Measurements from ENCODE around the gene ZCCHC7. TPM values are rescaled to one million over a fixed set of nuclear protein-coding genes. Genes with fewer than 3 reads are reported as not detected.
A peak's percentile ranks its signal among the peaks of the same experiment; 100 is the strongest.

ZCCHC7 gene
- total RNA-seq, 2 experiments from 2014 or later: 32.9 to 37.0 TPM

DNA sequence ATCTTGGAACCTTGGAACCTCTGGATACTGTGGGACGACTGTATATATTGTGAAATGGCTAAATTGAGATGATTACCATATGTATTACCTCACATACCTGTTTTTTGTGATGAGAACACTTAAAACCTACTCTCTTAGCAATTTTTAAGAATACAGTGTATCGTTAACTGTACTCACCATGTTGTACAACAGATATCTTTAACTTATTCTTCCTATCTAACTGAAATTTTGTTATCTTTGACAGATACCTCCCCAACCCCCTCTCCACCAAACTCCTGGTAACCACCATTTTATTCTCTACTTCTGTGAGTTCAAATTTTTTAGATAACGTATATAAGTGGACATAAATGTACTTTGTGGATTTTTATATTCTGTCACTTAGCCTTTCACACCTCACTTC, 126.5 kb downstream of the ZCCHC7 start:
- Mint-ChIP-seq H3K9me3 (no peaks in the 10 kb centered on the region), H3K27me3 (no peaks in the 10 kb centered on the region), H3K27ac (no peak overlapping the region), H3K36me3 (ENCODE audit: low read depth) (peaks cover 31% of the 10 kb centered on the region), H3K4me1 (ENCODE audit: low read depth) (peaks cover 7% of the 10 kb centered on the region), H3K4me3 (no peak overlapping the region)
- intact Hi-C loops (cut with micrococcal nuclease): no loop called here
- ChIA-PET POLR2A (no interaction called here), CTCF (interaction anchor here (0.5 kb wide), 1 partner anchor 25 kb away, joined by 3 read pairs; no protein-coding TSS in a partner anchor)
- TF ChIP-seq, protein P1, sequence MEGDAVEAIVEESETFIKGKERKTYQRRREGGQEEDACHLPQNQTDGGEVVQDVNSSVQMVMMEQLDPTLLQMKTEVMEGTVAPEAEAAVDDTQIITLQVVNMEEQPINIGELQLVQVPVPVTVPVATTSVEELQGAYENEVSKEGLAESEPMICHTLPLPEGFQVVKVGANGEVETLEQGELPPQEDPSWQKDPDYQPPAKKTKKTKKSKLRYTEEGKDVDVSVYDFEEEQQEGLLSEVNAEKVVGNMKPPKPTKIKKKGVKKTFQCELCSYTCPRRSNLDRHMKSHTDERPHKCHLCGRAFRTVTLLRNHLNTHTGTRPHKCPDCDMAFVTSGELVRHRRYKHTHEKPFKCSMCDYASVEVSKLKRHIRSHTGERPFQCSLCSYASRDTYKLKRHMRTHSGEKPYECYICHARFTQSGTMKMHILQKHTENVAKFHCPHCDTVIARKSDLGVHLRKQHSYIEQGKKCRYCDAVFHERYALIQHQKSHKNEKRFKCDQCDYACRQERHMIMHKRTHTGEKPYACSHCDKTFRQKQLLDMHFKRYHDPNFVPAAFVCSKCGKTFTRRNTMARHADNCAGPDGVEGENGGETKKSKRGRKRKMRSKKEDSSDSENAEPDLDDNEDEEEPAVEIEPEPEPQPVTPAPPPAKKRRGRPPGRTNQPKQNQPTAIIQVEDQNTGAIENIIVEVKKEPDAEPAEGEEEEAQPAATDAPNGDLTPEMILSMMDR (IDR thresholded peaks at IDR 0.05): no peak
- DNase-seq (no peak), ATAC-seq (no peak)

DNA sequence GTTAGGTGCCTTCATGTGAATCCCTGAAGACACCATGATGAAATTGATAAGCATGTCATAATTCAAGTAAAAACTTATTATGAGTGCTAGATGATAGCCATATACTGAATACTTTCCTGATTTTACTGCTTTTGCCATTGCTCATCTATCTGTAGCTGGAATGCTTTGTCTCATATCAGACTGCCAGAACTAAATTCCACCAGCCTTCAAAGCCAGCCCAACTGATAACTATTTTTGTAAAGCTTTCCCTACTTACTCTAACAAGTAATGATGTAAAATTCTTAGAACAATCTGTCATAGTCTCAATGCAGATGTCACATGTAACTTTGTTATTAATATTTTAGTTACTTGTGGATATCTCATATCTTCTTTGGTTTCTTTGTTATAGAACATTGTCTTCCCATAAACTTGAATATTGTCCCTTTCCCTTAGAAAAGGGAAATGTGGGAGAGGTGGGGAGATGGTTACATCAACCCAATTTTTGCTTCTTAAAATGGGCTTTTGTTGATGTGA, 128.3 kb downstream of the ZCCHC7 start:
- H3K4me1 Mint-ChIP-seq (ENCODE audit: low read depth): peaks cover 7% of the 10 kb centered on the region
- no peak overlapping the region for H3K4me3 Mint-ChIP-seq

DNA sequence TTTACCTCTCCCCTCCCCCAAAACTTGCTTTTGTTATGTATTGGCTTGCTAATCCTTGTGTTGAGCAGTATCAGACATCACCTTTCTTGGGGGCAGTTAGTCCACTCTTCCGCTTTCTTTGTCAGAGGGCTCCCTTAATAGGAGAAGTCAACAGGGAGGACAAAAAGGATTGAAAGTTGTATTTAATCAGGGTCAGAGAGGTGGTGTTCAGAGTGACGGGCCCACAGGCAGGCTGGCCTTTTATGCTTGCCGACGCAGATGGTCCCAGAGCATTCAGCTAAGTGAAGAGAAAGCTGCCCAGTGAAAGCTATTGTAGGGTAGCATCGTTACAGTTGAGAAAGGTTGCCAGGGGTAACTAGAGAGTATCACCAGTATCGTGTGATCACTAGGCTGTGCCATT, 131.1 kb downstream of the ZCCHC7 start:
- POLR2A ChIA-PET: no interaction called here
- no peak for DNase-seq
- no peaks in the 10 kb centered on the region for H3K9me3 Mint-ChIP-seq
- peaks cover 54% of the 10 kb centered on the region for H3K36me3 Mint-ChIP-seq (ENCODE audit: low read depth)
- intact Hi-C loops (cut with micrococcal nuclease): no loop called here
- no peaks in the 10 kb centered on the region for H3K27me3 Mint-ChIP-seq
- ATAC-seq: no peak
- no peak overlapping the region for H3K27ac Mint-ChIP-seq
- CTCF ChIA-PET: interaction anchor here (1.3 to 1.6 kb wide), 3 partner anchors 13 to 50 kb away, joined by 3 to 4 read pairs (median 3); no protein-coding TSS in a partner anchor
- peaks cover 10% of the 10 kb centered on the region for H3K4me1 Mint-ChIP-seq (ENCODE audit: low read depth)
- TF ChIP-seq, protein P1 (IDR thresholded peaks at IDR 0.05): no peak
- no peak overlapping the region for H3K4me3 Mint-ChIP-seq

More for the DNA sequence above, 128.3 kb downstream of the ZCCHC7 start:
- H3K27ac Mint-ChIP-seq: no peak overlapping the region
- TF ChIP-seq, protein P1 (IDR thresholded peaks at IDR 0.05): no peak
- intact Hi-C loops (cut with micrococcal nuclease): no loop called here
- H3K36me3 Mint-ChIP-seq (ENCODE audit: low read depth): peaks cover 39% of the 10 kb centered on the region
- DNase-seq (no peak), ATAC-seq (no peak)
- H3K9me3 Mint-ChIP-seq: no peaks in the 10 kb centered on the region
- POLR2A ChIA-PET: interaction anchor here (1.1 kb wide), 1 partner anchor 122 kb away, joined by 3 read pairs; no protein-coding TSS in a partner anchor
- CTCF ChIA-PET: interaction anchor here (1.5 kb wide), 1 partner anchor 61 kb away, joined by 3 read pairs; no protein-coding TSS in a partner anchor
- H3K27me3 Mint-ChIP-seq: no peaks in the 10 kb centered on the region

DNA sequence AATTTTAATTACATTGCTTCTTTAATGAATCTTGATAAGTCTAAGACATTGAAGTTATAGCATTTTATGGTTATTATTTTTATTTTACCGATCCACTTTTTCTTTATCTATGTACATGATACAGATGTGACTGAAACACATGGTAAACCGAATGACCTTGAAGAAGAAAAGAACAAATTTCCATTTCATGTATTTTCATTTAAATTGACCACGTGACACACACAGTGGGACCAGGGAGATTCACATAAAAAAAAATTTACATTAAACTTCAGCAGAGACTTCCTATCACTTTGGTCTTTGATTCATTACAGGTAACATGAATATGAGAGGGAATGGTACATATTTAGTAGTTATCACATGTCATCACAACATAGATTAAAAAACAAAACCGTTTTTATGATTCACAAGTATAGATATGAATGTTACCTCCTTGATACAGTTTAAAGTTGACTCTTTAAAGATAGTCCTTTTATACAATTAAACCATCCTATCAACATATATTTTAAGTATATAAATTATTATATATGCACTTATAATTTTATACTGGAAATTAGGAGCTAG, 133.1 kb downstream of the ZCCHC7 start:
- ATAC-seq: no peak
- CTCF ChIA-PET: no interaction called here

DNA sequence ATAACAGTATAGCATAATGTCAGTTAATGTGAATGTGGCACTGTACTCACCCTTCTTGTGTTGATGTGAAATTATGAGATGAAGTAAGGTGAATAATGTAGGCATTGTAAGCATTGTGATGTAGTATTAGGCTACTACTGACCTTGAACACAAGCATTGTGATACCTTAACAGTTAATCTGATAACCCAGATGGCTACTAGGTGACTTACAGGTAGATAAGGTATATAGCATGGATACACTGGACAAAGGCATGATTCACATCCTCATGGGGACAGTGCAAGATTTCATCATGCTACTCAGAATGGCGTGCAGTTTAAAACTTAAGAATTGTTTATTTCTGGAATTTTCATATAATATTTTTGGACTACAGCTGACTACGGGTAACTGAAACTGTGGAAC, 134.8 kb downstream of the ZCCHC7 start:
- no peak for ATAC-seq
- POLR2A ChIA-PET: no interaction called here

More for the DNA sequence above, 133.1 kb downstream of the ZCCHC7 start:
- intact Hi-C loops (cut with micrococcal nuclease): no loop called here
- peaks cover 60% of the 10 kb centered on the region for H3K36me3 Mint-ChIP-seq (ENCODE audit: low read depth)
- H3K9me3 Mint-ChIP-seq: no peaks in the 10 kb centered on the region
- no peaks in the 10 kb centered on the region for H3K27me3 Mint-ChIP-seq
- DNase-seq: no peak
- no peak overlapping the region for H3K4me3 Mint-ChIP-seq
- POLR2A ChIA-PET: interaction anchor here (0.6 kb wide), 3 partner anchors 15 to 157 kb away, joined by 3 read pairs; no protein-coding TSS in a partner anchor
- peaks cover 21% of the 10 kb centered on the region for H3K4me1 Mint-ChIP-seq (ENCODE audit: low read depth)
- H3K27ac Mint-ChIP-seq: no peak overlapping the region
- TF ChIP-seq, protein P1 (IDR thresholded peaks at IDR 0.05): no peak

More for the DNA sequence above, 134.8 kb downstream of the ZCCHC7 start:
- DNase-seq: no peak
- Mint-ChIP-seq H3K27me3 (no peaks in the 10 kb centered on the region), H3K27ac (peak overlapping the region; percentile 8), H3K4me1 (ENCODE audit: low read depth) (peaks cover 20% of the 10 kb centered on the region), H3K36me3 (ENCODE audit: low read depth) (peaks cover 52% of the 10 kb centered on the region), H3K4me3 (no peak overlapping the region), H3K9me3 (no peaks in the 10 kb centered on the region)
- TF ChIP-seq, protein P1 (IDR thresholded peaks at IDR 0.05): no peak
- CTCF ChIA-PET: interaction anchor here (0.8 kb wide), 1 partner anchor 11 kb away, joined by 3 read pairs; no protein-coding TSS in a partner anchor
- intact Hi-C loops (cut with micrococcal nuclease): no loop called here
